SK-N-SH (cell line): ENCODE measurements around the gene ZNF592.

Experiments used
- CTCF ChIP-seq: fragments of 200-600 bp; sonication (generic); IDR thresholded peaks from 2 replicates; pipeline ENCODE4 v1.6.1; 2017; ENCODE audit warnings: antibody characterized with exemption, mild to moderate bottlenecking, moderate library complexity
- USF1 ChIP-seq: IDR thresholded peaks from 2 replicates; pipeline ENCODE4 v1.4.0; 2012; ENCODE audit warnings: low read depth, borderline replicate concordance

GRCh38 chr15:84844964-84845363 is 96.6 kb downstream of the ZNF592 start:
- TF ChIP-seq CTCF (no peak), USF1 (no peak)
